Activated gamma-delta T cell treated with Interleukin-2 at 50 U/mL for 16 hours (primary cell): ENCODE data around the gene AKAP11.
"Not testable (repeated sequence)": the region's sequence is repeated elsewhere in the genome, so short reads cannot be mapped to it uniquely, and the experiment has no call there.

Experiments
- DNase-seq: peaks from one replicate; pipeline ENCODE4 v3.0.0-alpha.2; 2020

AKAP11 gene

DNA sequence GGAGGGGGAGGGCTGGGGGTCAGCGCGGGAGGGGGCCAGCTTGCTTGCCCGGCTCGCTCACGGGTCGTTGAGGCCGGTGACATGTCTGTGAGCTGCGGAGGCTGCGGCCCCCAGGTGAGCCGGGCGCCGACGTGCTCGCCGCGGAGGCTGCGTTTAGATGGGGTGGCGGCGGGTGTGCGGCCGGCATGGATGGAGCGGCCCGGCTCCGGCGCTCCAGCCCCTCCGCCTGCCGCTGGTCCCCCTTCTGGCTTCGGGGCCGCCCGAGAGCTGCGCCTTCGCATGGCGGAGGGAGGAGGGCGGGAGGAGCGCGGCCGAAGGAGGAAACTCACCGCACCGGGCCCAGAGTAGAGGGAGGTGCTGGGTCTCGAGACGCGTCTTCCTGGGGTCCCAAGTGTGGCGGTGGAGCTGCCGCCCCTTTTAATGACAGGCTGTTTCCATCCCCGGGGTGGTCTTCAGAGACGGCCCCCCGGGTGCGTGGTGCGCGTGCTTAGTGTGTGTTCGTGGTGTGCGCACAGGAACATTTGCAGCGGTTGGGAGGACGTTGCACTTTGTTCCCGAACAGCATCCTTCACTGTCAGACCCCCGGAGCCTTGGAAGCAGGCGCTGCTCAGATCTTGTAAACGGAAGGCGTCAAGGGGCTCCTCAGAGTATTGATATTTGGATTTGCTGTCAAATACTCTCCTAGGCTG, at the start of gene AKAP11:
AKAP11 (plus strand) TSS at position 38 of the 689 bp plus-strand sequence. CDS start 14,197 bp downstream, outside the sequence.
- peak; percentile 40 for DNase-seq

- no peak for DNase-seq
Observed at GRCh38 chr13:42223681-42224080, 48.3 kb upstream of the AKAP11 start.

- DNase-seq, result no peak
Observed at GRCh38 chr13:42225051-42225450, 46.9 kb upstream of the AKAP11 start.

DNA sequence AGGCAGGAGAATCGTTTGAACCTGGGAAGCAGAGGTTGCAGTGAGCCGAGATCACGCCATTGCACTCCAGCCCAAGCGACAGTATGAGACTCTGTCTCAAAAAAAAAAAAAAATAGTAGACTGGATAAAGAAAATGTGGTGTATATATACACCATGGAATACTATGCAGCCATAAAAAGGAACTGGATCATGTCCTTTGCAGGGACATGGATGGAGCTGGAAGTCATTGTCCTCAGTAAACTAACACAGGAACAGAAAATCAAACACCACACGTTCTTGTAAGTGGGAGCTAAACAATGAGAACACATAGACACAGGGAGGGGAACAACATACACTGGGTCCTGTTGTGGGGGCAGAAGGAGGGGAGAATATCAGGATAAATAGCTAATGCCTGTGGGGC, 45.2 kb upstream of the AKAP11 start:
- DNase-seq, result not testable (repeated sequence)

DNA sequence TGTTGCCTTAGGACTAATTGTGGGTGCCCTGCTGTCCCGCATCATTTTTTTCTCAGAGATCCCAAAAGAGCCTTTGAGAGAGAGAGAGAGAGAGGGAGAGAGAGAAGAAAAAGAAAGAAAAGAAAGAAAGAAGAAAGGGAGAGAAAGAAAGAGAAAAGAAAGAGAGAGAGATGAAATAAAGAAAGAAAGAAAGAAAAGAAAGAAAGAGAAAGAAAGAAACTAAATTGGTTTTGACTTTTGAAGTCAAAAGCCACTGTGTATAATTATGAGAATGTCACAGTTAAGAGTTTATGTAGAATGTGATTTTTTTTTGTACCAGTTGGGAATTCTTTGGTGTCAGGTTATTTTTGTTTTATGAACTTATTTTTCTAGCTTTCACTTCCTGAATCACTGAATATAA, 43.4 kb upstream of the AKAP11 start:
- no peak for DNase-seq

- DNase-seq, result no peak
Observed at GRCh38 chr13:42229287-42229686, 42.7 kb upstream of the AKAP11 start.

GRCh38 chr13:42232671-42233070, 39.3 kb upstream of the AKAP11 start:
- DNase-seq, result no peak

DNA sequence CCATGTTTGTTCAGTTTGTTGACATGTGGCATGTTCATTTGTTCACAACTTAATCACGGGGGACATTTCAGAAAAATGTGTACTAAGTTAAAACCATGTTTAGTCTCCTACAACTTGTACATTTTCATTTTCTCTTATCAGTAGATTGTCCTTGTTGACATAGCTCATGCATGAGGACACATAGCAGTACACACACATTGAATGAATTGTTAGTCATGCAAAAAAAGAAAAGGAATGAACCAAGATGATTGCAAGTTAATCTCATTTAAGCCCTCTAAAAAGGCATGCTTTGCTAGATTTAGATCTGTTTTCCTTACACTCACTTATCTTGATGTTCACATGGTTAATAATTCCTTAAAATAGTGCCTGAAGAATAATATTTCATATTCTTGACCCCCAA, 38.2 kb upstream of the AKAP11 start:
- DNase-seq, result no peak

DNA sequence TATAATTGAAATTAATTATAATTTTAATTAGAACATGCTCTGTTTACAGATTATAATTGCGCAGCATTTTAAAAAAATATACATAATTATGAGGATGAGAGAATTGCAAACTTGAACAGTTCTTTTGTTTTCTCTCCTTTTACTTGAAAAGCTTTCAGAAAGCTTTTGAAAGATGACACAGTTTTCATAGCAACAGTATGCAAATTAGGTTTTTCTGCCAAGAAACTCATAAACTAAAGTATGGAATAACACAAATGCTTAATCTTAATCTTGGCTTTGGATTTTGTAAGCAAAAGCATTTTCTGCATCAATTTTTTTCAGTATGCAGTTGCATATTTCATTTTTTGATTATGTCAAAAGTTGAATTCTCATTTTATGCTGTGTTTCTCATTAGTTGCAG, 32.8 kb upstream of the AKAP11 start:
- no peak for DNase-seq

DNA sequence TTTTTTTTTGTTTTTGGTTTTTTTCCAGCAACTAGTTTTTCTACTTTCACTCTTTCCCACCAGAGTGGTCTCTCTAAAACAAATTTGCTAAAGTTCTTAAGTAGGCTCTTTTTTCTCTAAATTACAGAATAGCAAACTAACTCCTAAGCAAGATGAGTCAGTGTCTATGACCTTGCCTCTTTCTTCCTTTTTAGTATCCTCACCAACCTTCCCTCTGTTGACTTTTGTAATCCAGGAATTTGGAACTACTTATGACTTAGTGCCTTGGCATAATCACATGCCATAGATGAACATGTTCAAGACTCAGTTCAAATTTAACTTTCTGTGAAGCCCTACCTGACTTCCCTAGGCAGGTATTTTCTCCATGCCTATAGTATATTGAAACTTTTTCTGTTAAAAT, 32.3 kb upstream of the AKAP11 start:
- DNase-seq, result no peak

GRCh38 chr13:42246541-42246940, 25.4 kb upstream of the AKAP11 start:
- no peak for DNase-seq

- DNase-seq, result no peak
Observed at GRCh38 chr13:42247883-42248282, 24.1 kb upstream of the AKAP11 start.

- no peak for DNase-seq
Observed at GRCh38 chr13:42255886-42256285, 16.1 kb upstream of the AKAP11 start.

- DNase-seq, result no peak
Observed at GRCh38 chr13:42258747-42259146, 13.2 kb upstream of the AKAP11 start.

DNA sequence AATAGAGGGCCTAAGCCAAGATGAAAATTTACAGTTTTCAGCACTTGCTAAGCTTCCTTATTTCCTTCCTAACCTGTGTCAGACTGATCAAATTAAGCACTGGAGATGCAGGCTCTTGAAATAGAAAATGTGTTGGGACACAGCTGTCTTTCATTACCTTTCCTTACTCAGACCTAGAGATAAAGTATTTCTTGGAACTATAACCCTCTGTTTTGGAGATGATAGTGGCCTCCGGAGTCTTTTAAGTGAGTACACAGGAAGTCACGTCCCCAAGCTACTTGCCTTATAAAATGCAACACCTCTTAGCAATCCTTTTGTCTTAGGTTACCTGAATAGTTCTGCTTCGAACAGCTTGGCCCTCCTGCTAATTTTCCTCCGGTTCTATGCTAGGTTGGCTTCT, 12.4 kb upstream of the AKAP11 start:
- no peak for DNase-seq

- DNase-seq, result no peak
Observed at GRCh38 chr13:42260903-42261654, 10.9 kb upstream of the AKAP11 start.

DNA sequence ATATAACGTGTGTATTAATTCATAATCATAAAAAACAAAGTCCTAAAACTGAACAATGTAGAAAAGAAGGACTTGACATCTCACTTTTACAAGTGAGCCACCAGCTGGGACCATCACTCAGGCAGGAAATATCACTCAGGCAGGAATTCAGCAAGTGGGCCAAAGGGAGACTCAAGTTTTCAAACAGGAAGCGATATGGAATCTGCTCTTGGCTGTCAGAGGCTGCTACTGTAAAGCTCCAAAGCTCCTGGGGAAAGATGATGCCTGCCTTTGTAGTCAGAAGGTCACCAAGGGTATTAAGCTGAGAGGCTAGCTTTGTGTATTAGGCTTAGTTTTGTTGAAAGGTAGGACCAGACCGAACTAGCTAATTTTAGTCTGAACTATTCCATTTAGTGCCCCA, 5.5 kb upstream of the AKAP11 start:
- no peak for DNase-seq

- no peak for DNase-seq
Observed at GRCh38 chr13:42270160-42270856, 1.6 kb upstream of the AKAP11 start.

- no peak for DNase-seq
Observed at GRCh38 chr13:42270857-42271215, 1.1 kb upstream of the AKAP11 start.

- DNase-seq, result peak; percentile 88
Observed at GRCh38 chr13:42271337-42272114, 426 bp upstream of the AKAP11 start.

- DNase-seq, result no peak
Observed at GRCh38 chr13:42272804-42273175, 838 bp downstream of the AKAP11 start.

DNA sequence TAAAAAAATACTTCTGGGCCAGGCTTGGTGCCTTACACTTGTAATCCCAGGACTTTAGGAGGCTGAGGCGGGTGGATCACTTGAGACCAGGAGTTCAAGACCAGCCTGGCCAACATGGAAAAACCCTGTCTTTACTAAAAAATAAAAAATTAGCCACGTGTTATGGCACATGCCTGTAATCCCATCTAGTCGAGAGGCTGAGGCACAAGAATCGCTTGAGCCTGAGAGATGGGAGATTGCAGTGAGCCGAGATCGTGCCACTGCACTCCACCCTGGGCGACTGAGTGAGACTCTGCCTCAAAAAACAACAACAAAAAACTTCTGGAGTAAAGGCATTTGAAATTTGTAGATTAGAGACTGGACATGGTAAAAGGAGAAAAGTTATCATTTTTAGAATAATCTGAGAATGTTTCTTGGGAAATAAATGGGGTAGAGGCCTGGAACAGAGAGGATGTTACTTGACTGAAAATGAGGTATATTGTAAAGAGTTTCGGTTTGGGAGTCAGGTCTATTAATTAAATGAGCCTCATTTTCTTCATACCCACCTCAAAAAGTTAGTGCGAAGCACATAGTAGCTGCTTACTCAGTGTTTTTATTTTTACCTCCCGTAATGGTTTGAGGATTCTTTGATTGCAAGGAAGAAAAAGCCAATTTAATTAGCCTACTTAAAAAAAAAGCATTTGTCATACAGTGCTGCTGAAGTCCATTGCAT, 2.6 kb downstream of the AKAP11 start:
- no peak for DNase-seq

DNA sequence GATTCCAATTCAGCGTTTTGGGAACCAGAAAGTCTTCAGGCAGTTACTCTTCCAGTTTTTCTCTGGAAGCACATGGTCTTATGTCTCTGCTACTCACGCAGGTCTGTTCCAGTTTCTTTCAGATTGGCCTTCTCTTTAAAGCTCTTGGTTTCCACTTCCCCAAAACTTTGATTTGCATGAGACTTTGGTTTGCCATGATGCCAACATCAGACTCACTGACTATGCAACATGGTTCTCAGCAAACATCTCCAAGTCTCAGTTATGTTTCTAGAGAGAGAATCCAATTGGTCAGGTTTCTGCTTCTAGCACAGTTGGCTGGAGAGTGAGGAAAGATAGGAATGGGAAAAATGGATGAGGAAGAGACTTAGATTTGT, 3.1 kb downstream of the AKAP11 start:
- no peak for DNase-seq
